Measurements from ENCODE around the gene TIMP1. TPM values are rescaled to one million over a fixed set of nuclear protein-coding genes. Genes with fewer than 3 reads are reported as not detected.

Gene TIMP1
- 519 TPM for polyA plus RNA-seq (2013, experiment 1 of 2)
- 428 TPM for polyA plus RNA-seq (2013, experiment 2 of 2)

GRCh38 chrX:47581731-47582647 lies at the start of gene TIMP1:
Gene TIMP1 (plus strand): TSS chrX:47582436. CDS start chrX:47583416, 980 bp downstream.
- Histone ChIP-seq H3K27ac (ENCODE audit: low read depth, low read length, severe bottlenecking) (peak within 1 kb of the TSS; percentile 69), H3K4me3 (ENCODE audit: extremely low read depth, insufficient read depth, low read length, poor library complexity, severe bottlenecking) (peak within 1 kb of the TSS; percentile 52), H3K9me3 (ENCODE audit: control insufficient read depth, low read length) (no peaks in the 10 kb centered on the region), H3K36me3 (ENCODE audit: control insufficient read depth, insufficient read depth, low read length) (peaks cover 18% of the 10 kb centered on the region), H3K4me1 (ENCODE audit: control insufficient read depth, insufficient read depth, low read length, poor library complexity, severe bottlenecking) (peaks cover 3% of the 10 kb centered on the region)
- WGBS, 2 experiments (ENCODE audit: insufficient coverage in 2 of 2), result 19% methylated on average over 8 of the region's 28 CpGs; no CpG with 5 or more reads in 1 of the 2 experiments

GRCh38 chrX:47539860-47540259 lies 42.4 kb upstream of the TIMP1 start:
- Histone ChIP-seq H3K36me3 (ENCODE audit: control insufficient read depth, insufficient read depth, low read length) (no peaks in the 10 kb centered on the region), H3K27ac (ENCODE audit: low read depth, low read length, severe bottlenecking) (no peak overlapping the region), H3K4me1 (ENCODE audit: control insufficient read depth, insufficient read depth, low read length, poor library complexity, severe bottlenecking) (no peaks in the 10 kb centered on the region), H3K9me3 (ENCODE audit: control insufficient read depth, low read length) (no peaks in the 10 kb centered on the region), H3K4me3 (ENCODE audit: extremely low read depth, insufficient read depth, low read length, poor library complexity, severe bottlenecking) (no peak overlapping the region)

- no peaks in the 10 kb centered on the region for H3K9me3 ChIP-seq (ENCODE audit: control insufficient read depth, low read length)
- no peaks in the 10 kb centered on the region for H3K4me1 ChIP-seq (ENCODE audit: control insufficient read depth, insufficient read depth, low read length, poor library complexity, severe bottlenecking)
- H3K27ac ChIP-seq (ENCODE audit: low read depth, low read length, severe bottlenecking), result peak overlapping the region; percentile 57
- H3K36me3 ChIP-seq (ENCODE audit: control insufficient read depth, insufficient read depth, low read length), result no peaks in the 10 kb centered on the region
- no peak overlapping the region for H3K4me3 ChIP-seq (ENCODE audit: extremely low read depth, insufficient read depth, low read length, poor library complexity, severe bottlenecking)
- 50% methylated on average over 2 of the region's 15 CpGs; no CpG with 5 or more reads in 1 of the 2 experiments for WGBS, 2 experiments (ENCODE audit: insufficient coverage in 2 of 2)
These were observed 41.3 kb upstream of the TIMP1 start for GRCh38 chrX:47540754-47541538.

GRCh38 chrX:47543496-47543895 lies 38.7 kb upstream of the TIMP1 start:
- WGBS, 2 experiments (ENCODE audit: insufficient coverage in 2 of 2), result 86 to 100% methylated on average over 1 of the region's 5 CpGs
- Histone ChIP-seq H3K27ac (ENCODE audit: low read depth, low read length, severe bottlenecking) (no peak overlapping the region), H3K4me1 (ENCODE audit: control insufficient read depth, insufficient read depth, low read length, poor library complexity, severe bottlenecking) (no peaks in the 10 kb centered on the region)

GRCh38 chrX:47556045-47556623 lies 26.1 kb upstream of the TIMP1 start:
- peak overlapping the region; percentile 45 for H3K27ac ChIP-seq (ENCODE audit: low read depth, low read length, severe bottlenecking)
- no peaks in the 10 kb centered on the region for H3K4me1 ChIP-seq (ENCODE audit: control insufficient read depth, insufficient read depth, low read length, poor library complexity, severe bottlenecking)
- H3K36me3 ChIP-seq (ENCODE audit: control insufficient read depth, insufficient read depth, low read length), result no peaks in the 10 kb centered on the region
- peak overlapping the region; percentile 33 for H3K4me3 ChIP-seq (ENCODE audit: extremely low read depth, insufficient read depth, low read length, poor library complexity, severe bottlenecking)
- WGBS, 2 experiments (ENCODE audit: insufficient coverage in 2 of 2), result 0 to 6% methylated on average over 6 to 9 of the region's 20 CpGs
- no peaks in the 10 kb centered on the region for H3K9me3 ChIP-seq (ENCODE audit: control insufficient read depth, low read length)

More at GRCh38 chrX:47543496-47543895, 38.7 kb upstream of the TIMP1 start:
- Histone ChIP-seq H3K36me3 (ENCODE audit: control insufficient read depth, insufficient read depth, low read length) (no peaks in the 10 kb centered on the region), H3K4me3 (ENCODE audit: extremely low read depth, insufficient read depth, low read length, poor library complexity, severe bottlenecking) (no peak overlapping the region), H3K9me3 (ENCODE audit: control insufficient read depth, low read length) (no peaks in the 10 kb centered on the region)

- Histone ChIP-seq H3K4me1 (ENCODE audit: control insufficient read depth, insufficient read depth, low read length, poor library complexity, severe bottlenecking) (no peaks in the 10 kb centered on the region), H3K36me3 (ENCODE audit: control insufficient read depth, insufficient read depth, low read length) (peaks cover 6% of the 10 kb centered on the region), H3K9me3 (ENCODE audit: control insufficient read depth, low read length) (no peaks in the 10 kb centered on the region), H3K27ac (ENCODE audit: low read depth, low read length, severe bottlenecking) (no peak overlapping the region), H3K4me3 (ENCODE audit: extremely low read depth, insufficient read depth, low read length, poor library complexity, severe bottlenecking) (no peak overlapping the region)
- WGBS, 2 experiments (ENCODE audit: insufficient coverage in 2 of 2), result no CpG with 5 or more reads among the region's 3 CpGs
These were observed 23.8 kb upstream of the TIMP1 start for GRCh38 chrX:47558436-47558835.

GRCh38 chrX:47560179-47560933 lies 21.9 kb upstream of the TIMP1 start:
- 10% methylated on average over 4 of the region's 15 CpGs; no CpG with 5 or more reads in 1 of the 2 experiments for WGBS, 2 experiments (ENCODE audit: insufficient coverage in 2 of 2)
- Histone ChIP-seq H3K36me3 (ENCODE audit: control insufficient read depth, insufficient read depth, low read length) (peaks cover 23% of the 10 kb centered on the region), H3K4me1 (ENCODE audit: control insufficient read depth, insufficient read depth, low read length, poor library complexity, severe bottlenecking) (no peaks in the 10 kb centered on the region), H3K4me3 (ENCODE audit: extremely low read depth, insufficient read depth, low read length, poor library complexity, severe bottlenecking) (peak overlapping the region; percentile 51), H3K9me3 (ENCODE audit: control insufficient read depth, low read length) (no peaks in the 10 kb centered on the region), H3K27ac (ENCODE audit: low read depth, low read length, severe bottlenecking) (peak overlapping the region; percentile 62)

- 0 to 1% methylated on average over 18 to 21 of the region's 59 CpGs for WGBS, 2 experiments (ENCODE audit: insufficient coverage in 2 of 2)
- H3K27ac ChIP-seq (ENCODE audit: low read depth, low read length, severe bottlenecking), result peak within 1 kb of the TSS; percentile 93
- no peaks in the 10 kb centered on the region for H3K9me3 ChIP-seq (ENCODE audit: control insufficient read depth, low read length)
- H3K4me1 ChIP-seq (ENCODE audit: control insufficient read depth, insufficient read depth, low read length, poor library complexity, severe bottlenecking), result no peaks in the 10 kb centered on the region
- peak within 1 kb of the TSS; percentile 51 for H3K4me3 ChIP-seq (ENCODE audit: extremely low read depth, insufficient read depth, low read length, poor library complexity, severe bottlenecking)
- peaks cover 24% of the 10 kb centered on the region for H3K36me3 ChIP-seq (ENCODE audit: control insufficient read depth, insufficient read depth, low read length)
These were observed 21.1 kb upstream of the TIMP1 start, which contains the start of gene ARAF for GRCh38 chrX:47560934-47561658. Gene ARAF (plus strand): TSS chrX:47561205. CDS start chrX:47562968, 1,763 bp downstream.

- Histone ChIP-seq H3K36me3 (ENCODE audit: control insufficient read depth, insufficient read depth, low read length) (peaks cover 29% of the 10 kb centered on the region), H3K27ac (ENCODE audit: low read depth, low read length, severe bottlenecking) (peak overlapping the region; percentile 16), H3K4me1 (ENCODE audit: control insufficient read depth, insufficient read depth, low read length, poor library complexity, severe bottlenecking) (no peaks in the 10 kb centered on the region), H3K9me3 (ENCODE audit: control insufficient read depth, low read length) (no peaks in the 10 kb centered on the region), H3K4me3 (ENCODE audit: extremely low read depth, insufficient read depth, low read length, poor library complexity, severe bottlenecking) (peak overlapping the region; percentile 51)
- WGBS, 2 experiments (ENCODE audit: insufficient coverage in 2 of 2), result 6% methylated on average over 6 of the region's 9 CpGs; no CpG with 5 or more reads in 1 of the 2 experiments
These were observed 20.5 kb upstream of the TIMP1 start for GRCh38 chrX:47561659-47562151.
